HEK293 (cell line): ENCODE data around the gene PCED1A.

Experiments used
- CTCF ChIA-PET: fragments of 350-600 bp; formaldehyde crosslinking; extraction: SDS; loops from one replicate; lab custom pipeline; 2021; ENCODE audit warnings: antibody characterized with exemption; lab: Yijun Ruan, JAX
- POLR2A ChIA-PET: fragments of 300-600 bp; formaldehyde crosslinking; extraction: SDS; loops from one replicate; lab custom pipeline; 2020; ENCODE audit warnings: antibody characterized with exemption, inconsistent platforms; lab: Yijun Ruan, JAX
- H3K27ac ChIP-seq: fragments of 200-500 bp; sonication (Bioruptor generic); 2 replicates; pipeline ENCODE4 v1.5.1; 2014; ENCODE audit warnings: low read depth, low read length, control low read depth, inconsistent platforms; ENCODE audit errors: extremely low read depth
- H3K36me3 ChIP-seq, 2 experiments: fragments of 200-500 bp in 1 of 2; sonication (Bioruptor generic) in 1 of 2; 1 replicate in 1 of 2; 2 replicates in 1 of 2; pipeline ENCODE4 v1.5.1; 2014 to 2017; ENCODE audit warnings: inconsistent platforms in 2 of 2, low read length in 2 of 2; ENCODE audit not compliant: control insufficient read depth in 2 of 2, insufficient read depth in 1 of 2
- H3K4me1 ChIP-seq: fragments of 200-500 bp; sonication (Bioruptor generic); 2 replicates; pipeline ENCODE4 v1.5.1; 2014; ENCODE audit warnings: mild to moderate bottlenecking, low read length, inconsistent platforms; ENCODE audit not compliant: control insufficient read depth, insufficient read depth
- H3K4me3 ChIP-seq: 2 replicates; pipeline ENCODE4 v1.5.1; 2011; ENCODE audit warnings: low read depth, mild to moderate bottlenecking, control low read depth, low read length, moderate library complexity
- H3K9me3 ChIP-seq: fragments of 200-500 bp; sonication (Bioruptor generic); 2 replicates; pipeline ENCODE4 v1.5.1; 2014; ENCODE audit warnings: low read depth, low read length, inconsistent platforms; ENCODE audit not compliant: control insufficient read depth, insufficient read depth
- GFI1B ChIP-seq: fragments of 450-650 bp; formaldehyde crosslinking; IDR thresholded peaks from 2 replicates; pipeline ENCODE4 v1.5.1; 2016; ENCODE audit warnings: missing biosample characterization, missing genetic modification characterization
- GLI4 ChIP-seq: fragments of 450-650 bp; formaldehyde crosslinking; IDR thresholded peaks from 2 replicates; pipeline ENCODE4 v1.5.1; 2016; ENCODE audit warnings: missing biosample characterization, missing genetic modification characterization
- KLF7 ChIP-seq: fragments of 450-650 bp; formaldehyde crosslinking; IDR thresholded peaks from 2 replicates; pipeline ENCODE4 v1.5.1; 2016; ENCODE audit warnings: missing biosample characterization, missing genetic modification characterization, borderline replicate concordance
- SP7 ChIP-seq: fragments of 450-650 bp; formaldehyde crosslinking; IDR thresholded peaks from 2 replicates; pipeline ENCODE4 v1.5.1; 2016; ENCODE audit warnings: missing biosample characterization, missing genetic modification characterization
- TSHZ1 ChIP-seq: fragments of 450-650 bp; formaldehyde crosslinking; IDR thresholded peaks from 2 replicates; pipeline ENCODE4 v1.5.1; 2016; ENCODE audit warnings: missing biosample characterization, missing genetic modification characterization, borderline replicate concordance
- ZEB2 ChIP-seq: fragments of 450-650 bp; formaldehyde crosslinking; IDR thresholded peaks from 2 replicates; pipeline ENCODE4 v1.5.1; 2016; ENCODE audit warnings: missing biosample characterization, missing genetic modification characterization
- ZNF121 ChIP-seq: fragments of 450-650 bp; formaldehyde crosslinking; IDR thresholded peaks from 2 replicates; pipeline ENCODE4 v1.5.1; 2016; ENCODE audit warnings: missing biosample characterization, missing genetic modification characterization
- ZNF292 ChIP-seq: fragments of 450-650 bp; formaldehyde crosslinking; IDR thresholded peaks from 2 replicates; pipeline ENCODE4 v1.5.1; 2016; ENCODE audit warnings: low read depth, missing biosample characterization, missing genetic modification characterization, borderline replicate concordance
- ZNF311 ChIP-seq: fragments of 450-650 bp; formaldehyde crosslinking; IDR thresholded peaks from 2 replicates; pipeline ENCODE4 v1.5.1; 2017; ENCODE audit warnings: missing biosample characterization, missing genetic modification characterization, borderline replicate concordance
- ZNF555 ChIP-seq: fragments of 450-650 bp; formaldehyde crosslinking; conservative IDR thresholded peaks from 2 replicates; pipeline ENCODE4 v1.5.1; 2017; ENCODE audit warnings: missing biosample characterization, mild to moderate bottlenecking, missing genetic modification characterization, inconsistent platforms
- ZNF692 ChIP-seq: fragments of 450-650 bp; formaldehyde crosslinking; IDR thresholded peaks from 2 replicates; pipeline ENCODE4 v1.5.1; 2016; ENCODE audit warnings: missing biosample characterization, missing genetic modification characterization
- ZSCAN4 ChIP-seq: fragments of 450-650 bp; formaldehyde crosslinking; IDR thresholded peaks from 2 replicates; pipeline ENCODE4 v1.5.1; 2017; ENCODE audit warnings: missing biosample characterization, missing genetic modification characterization
- TF ChIP-seq, protein P1 (sequence below): fragments of 450-650 bp; formaldehyde crosslinking; IDR thresholded peaks from 2 replicates; pipeline ENCODE4 v1.5.1; 2017; ENCODE audit warnings: missing biosample characterization, missing genetic modification characterization
- TF ChIP-seq, protein P2 (sequence below): fragments of 450-650 bp; formaldehyde crosslinking; IDR thresholded peaks from 2 replicates; pipeline ENCODE4 v1.5.1; 2016; ENCODE audit warnings: missing biosample characterization, missing genetic modification characterization
- TF ChIP-seq, protein P3 (sequence below): fragments of 450-650 bp; formaldehyde crosslinking; IDR thresholded peaks from 2 replicates; pipeline ENCODE4 v1.5.1; 2016; ENCODE audit warnings: missing biosample characterization, missing genetic modification characterization
- TF ChIP-seq, protein P4 (sequence below): fragments of 450-650 bp; formaldehyde crosslinking; IDR thresholded peaks from 2 replicates; pipeline ENCODE4 v1.5.1; 2016; ENCODE audit warnings: missing biosample characterization, missing genetic modification characterization

PCED1A gene

GRCh38 chr20:2835331-2835796 lies 5.1 kb downstream of the PCED1A start:
- Histone ChIP-seq H3K27ac (no peak overlapping the region), H3K36me3 (peaks cover 9 to 55% of the 10 kb centered on the region in 2 experiments; a peak in 2 of 3 replicates), H3K4me1 (peaks cover 4% of the 10 kb centered on the region; the same call in 1 of the 2 replicates), H3K9me3 (no peaks in the 10 kb centered on the region), H3K4me3 (no peak overlapping the region)
- POLR2A ChIA-PET, result interaction anchor here (1.4 kb wide), 1 partner anchor 13 kb away, joined by 3 read pairs; no protein-coding TSS in a partner anchor
- CTCF ChIA-PET, result no interaction called here
- TF ChIP-seq ZNF121 (tag by site-specific recombination) (no peak), ZNF692 (tag by site-specific recombination) (no peak), KLF7 (tag by site-specific recombination) (no peak), ZSCAN4 (tag by site-specific recombination) (no peak), GLI4 (tag by site-specific recombination) (no peak), ZNF555 (tag by site-specific recombination) (no peak), ZNF292 (tag by site-specific recombination) (no peak), GFI1B (tag by site-specific recombination) (no peak), TSHZ1 (no peak), ZEB2 (tag by site-specific recombination) (no peak), ZNF311 (no peak), SP7 (tag by site-specific recombination) (no peak)
- TF ChIP-seq, protein P1, sequence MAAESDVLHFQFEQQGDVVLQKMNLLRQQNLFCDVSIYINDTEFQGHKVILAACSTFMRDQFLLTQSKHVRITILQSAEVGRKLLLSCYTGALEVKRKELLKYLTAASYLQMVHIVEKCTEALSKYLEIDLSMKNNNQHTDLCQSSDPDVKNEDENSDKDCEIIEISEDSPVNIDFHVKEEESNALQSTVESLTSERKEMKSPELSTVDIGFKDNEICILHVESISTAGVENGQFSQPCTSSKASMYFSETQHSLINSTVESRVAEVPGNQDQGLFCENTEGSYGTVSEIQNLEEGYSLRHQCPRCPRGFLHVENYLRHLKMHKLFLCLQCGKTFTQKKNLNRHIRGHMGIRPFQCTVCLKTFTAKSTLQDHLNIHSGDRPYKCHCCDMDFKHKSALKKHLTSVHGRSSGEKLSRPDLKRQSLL (tag by site-specific recombination), result no peak
- TF ChIP-seq, protein P2, sequence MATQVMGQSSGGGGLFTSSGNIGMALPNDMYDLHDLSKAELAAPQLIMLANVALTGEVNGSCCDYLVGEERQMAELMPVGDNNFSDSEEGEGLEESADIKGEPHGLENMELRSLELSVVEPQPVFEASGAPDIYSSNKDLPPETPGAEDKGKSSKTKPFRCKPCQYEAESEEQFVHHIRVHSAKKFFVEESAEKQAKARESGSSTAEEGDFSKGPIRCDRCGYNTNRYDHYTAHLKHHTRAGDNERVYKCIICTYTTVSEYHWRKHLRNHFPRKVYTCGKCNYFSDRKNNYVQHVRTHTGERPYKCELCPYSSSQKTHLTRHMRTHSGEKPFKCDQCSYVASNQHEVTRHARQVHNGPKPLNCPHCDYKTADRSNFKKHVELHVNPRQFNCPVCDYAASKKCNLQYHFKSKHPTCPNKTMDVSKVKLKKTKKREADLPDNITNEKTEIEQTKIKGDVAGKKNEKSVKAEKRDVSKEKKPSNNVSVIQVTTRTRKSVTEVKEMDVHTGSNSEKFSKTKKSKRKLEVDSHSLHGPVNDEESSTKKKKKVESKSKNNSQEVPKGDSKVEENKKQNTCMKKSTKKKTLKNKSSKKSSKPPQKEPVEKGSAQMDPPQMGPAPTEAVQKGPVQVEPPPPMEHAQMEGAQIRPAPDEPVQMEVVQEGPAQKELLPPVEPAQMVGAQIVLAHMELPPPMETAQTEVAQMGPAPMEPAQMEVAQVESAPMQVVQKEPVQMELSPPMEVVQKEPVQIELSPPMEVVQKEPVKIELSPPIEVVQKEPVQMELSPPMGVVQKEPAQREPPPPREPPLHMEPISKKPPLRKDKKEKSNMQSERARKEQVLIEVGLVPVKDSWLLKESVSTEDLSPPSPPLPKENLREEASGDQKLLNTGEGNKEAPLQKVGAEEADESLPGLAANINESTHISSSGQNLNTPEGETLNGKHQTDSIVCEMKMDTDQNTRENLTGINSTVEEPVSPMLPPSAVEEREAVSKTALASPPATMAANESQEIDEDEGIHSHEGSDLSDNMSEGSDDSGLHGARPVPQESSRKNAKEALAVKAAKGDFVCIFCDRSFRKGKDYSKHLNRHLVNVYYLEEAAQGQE (tag by site-specific recombination), result no peak
- TF ChIP-seq, protein P3, sequence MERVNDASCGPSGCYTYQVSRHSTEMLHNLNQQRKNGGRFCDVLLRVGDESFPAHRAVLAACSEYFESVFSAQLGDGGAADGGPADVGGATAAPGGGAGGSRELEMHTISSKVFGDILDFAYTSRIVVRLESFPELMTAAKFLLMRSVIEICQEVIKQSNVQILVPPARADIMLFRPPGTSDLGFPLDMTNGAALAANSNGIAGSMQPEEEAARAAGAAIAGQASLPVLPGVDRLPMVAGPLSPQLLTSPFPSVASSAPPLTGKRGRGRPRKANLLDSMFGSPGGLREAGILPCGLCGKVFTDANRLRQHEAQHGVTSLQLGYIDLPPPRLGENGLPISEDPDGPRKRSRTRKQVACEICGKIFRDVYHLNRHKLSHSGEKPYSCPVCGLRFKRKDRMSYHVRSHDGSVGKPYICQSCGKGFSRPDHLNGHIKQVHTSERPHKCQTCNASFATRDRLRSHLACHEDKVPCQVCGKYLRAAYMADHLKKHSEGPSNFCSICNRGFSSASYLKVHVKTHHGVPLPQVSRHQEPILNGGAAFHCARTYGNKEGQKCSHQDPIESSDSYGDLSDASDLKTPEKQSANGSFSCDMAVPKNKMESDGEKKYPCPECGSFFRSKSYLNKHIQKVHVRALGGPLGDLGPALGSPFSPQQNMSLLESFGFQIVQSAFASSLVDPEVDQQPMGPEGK (tag by site-specific recombination), result no peak
- TF ChIP-seq, protein P4, sequence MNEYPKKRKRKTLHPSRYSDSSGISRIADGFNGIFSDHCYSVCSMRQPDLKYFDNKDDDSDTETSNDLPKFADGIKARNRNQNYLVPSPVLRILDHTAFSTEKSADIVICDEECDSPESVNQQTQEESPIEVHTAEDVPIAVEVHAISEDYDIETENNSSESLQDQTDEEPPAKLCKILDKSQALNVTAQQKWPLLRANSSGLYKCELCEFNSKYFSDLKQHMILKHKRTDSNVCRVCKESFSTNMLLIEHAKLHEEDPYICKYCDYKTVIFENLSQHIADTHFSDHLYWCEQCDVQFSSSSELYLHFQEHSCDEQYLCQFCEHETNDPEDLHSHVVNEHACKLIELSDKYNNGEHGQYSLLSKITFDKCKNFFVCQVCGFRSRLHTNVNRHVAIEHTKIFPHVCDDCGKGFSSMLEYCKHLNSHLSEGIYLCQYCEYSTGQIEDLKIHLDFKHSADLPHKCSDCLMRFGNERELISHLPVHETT (tag by site-specific recombination), result no peak
